SKM-1 treated with dmso at 0.1 percent for 144 hours (cell line): ENCODE results near the gene LRRIQ1.

ENCODE experiments used
- DNase-seq: peaks from one replicate; lab custom pipeline; 2025; ENCODE audit not compliant: unreplicated experiment; lab: John Stamatoyannopoulos, UW

The LRRIQ1 gene

GRCh38 chr12:85280165-85280983, 244.2 kb downstream of the LRRIQ1 start, which contains the start of gene ALX1:
Gene ALX1, plus strand, starts transcription at chr12:85280220. Its CDS starts 42 bp downstream, at chr12:85280262.
- DNase-seq = no peak

DNA sequence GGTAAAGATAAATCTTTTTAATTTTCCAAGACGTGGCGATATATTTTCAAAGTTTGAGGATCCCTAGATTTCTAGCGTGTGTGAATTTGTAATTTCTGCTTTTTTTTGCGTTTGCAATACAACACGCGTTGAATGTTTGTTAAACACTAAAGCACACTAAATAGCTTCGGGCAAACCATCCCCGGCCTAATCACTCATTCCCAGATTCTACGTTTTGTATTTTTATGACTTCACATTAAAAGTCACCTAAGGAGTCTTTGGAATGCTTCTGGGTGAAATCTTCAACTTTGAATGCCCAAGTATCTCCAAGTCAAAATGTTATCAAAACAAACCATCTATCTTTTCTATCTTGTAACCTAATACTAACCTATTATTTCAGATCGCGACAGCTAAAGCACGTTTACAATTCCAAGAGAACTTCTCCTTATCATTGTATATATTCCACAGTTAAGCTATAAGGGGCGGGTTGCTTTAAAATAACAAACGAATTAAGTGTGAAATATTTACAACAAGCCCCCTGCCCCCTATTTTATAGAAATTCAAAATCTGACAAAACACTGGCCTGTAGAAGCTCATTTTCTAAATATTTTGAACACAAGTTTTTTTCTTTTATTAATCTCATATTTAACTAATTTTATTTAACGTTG, 245.0 kb downstream of the LRRIQ1 start:
- no peak for DNase-seq

- DNase-seq = no peak
Measured at GRCh38 chr12:85281636-85282312, 245.6 kb downstream of the LRRIQ1 start.

GRCh38 chr12:85283560-85283959, 247.4 kb downstream of the LRRIQ1 start:
- no peak for DNase-seq
